ENCODE data around the gene RHEBL1.

RHEBL1 gene

DNA sequence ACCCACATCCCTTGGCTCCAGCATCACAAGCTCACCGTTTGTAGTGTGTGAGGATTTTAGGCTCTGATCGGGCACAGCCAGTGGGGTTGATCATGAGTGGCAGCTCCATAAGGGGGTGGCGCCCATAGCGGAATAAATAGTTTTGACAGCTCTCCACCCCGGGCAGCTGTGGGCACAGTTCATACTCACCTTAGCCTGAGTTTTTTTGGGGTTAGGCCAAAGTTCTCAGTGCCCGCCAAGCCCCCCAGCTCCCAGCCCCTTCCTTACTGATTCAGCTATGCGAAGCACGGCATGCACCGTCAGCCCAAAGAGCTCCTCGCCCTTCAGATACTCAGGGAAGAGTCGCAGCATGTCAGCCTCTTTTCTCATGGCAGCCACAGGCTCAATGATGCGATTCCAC, 45.2 kb downstream of the RHEBL1 start:
- Histone ChIP-seq H3K27me3 (replicated peaks; ENCODE audit: insufficient read depth, low read length) (no peaks in the 10 kb centered on the region), H3K27ac (ENCODE audit: low read length) (no peak overlapping the region), H3K9ac (ENCODE audit: low read length) (no peak overlapping the region), H3K4me3 (ENCODE audit: low read length) (no peak overlapping the region), H3K4me2 (ENCODE audit: low read depth, low read length) (no peak overlapping the region), H4K20me1 (ENCODE audit: insufficient read depth, low read length) (no peaks in the 10 kb centered on the region), H3K9me3 (replicated peaks; ENCODE audit: insufficient read depth, low read length) (no peaks in the 10 kb centered on the region), H2AFZ (ENCODE audit: low read length) (no peak overlapping the region), H3K36me3 (replicated peaks; ENCODE audit: insufficient read depth, low read length) (no peaks in the 10 kb centered on the region; the same call in 1 of the 2 replicates), H3K79me2 (ENCODE audit: low read length) (no peaks in the 10 kb centered on the region), H3K9me2 (replicated peaks; ENCODE audit: insufficient read depth, low read length) (no peaks in the 10 kb centered on the region), H3F3A (ENCODE audit: insufficient read depth, low read length) (peaks cover 5% of the 10 kb centered on the region; the same call in 1 of the 2 replicates), H3K4me1 (ENCODE audit: low read length) (0 out of 2 replicates have a peak, but pooled peaks cover 1% of the 10 kb centered on the region)
- TF ChIP-seq, protein P1, sequence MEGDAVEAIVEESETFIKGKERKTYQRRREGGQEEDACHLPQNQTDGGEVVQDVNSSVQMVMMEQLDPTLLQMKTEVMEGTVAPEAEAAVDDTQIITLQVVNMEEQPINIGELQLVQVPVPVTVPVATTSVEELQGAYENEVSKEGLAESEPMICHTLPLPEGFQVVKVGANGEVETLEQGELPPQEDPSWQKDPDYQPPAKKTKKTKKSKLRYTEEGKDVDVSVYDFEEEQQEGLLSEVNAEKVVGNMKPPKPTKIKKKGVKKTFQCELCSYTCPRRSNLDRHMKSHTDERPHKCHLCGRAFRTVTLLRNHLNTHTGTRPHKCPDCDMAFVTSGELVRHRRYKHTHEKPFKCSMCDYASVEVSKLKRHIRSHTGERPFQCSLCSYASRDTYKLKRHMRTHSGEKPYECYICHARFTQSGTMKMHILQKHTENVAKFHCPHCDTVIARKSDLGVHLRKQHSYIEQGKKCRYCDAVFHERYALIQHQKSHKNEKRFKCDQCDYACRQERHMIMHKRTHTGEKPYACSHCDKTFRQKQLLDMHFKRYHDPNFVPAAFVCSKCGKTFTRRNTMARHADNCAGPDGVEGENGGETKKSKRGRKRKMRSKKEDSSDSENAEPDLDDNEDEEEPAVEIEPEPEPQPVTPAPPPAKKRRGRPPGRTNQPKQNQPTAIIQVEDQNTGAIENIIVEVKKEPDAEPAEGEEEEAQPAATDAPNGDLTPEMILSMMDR (IDR thresholded peaks at IDR 0.05; ENCODE audit: low read length), result no peak
- TF ChIP-seq EZH2phosphoT487 (IDR thresholded peaks at IDR 0.05; ENCODE audit: low read length) (no peak), EZH2 (optimal IDR thresholded peaks at IDR 0.05; ENCODE audit: low read depth, low read length) (no peak)
- no peak for DNase-seq

DNA sequence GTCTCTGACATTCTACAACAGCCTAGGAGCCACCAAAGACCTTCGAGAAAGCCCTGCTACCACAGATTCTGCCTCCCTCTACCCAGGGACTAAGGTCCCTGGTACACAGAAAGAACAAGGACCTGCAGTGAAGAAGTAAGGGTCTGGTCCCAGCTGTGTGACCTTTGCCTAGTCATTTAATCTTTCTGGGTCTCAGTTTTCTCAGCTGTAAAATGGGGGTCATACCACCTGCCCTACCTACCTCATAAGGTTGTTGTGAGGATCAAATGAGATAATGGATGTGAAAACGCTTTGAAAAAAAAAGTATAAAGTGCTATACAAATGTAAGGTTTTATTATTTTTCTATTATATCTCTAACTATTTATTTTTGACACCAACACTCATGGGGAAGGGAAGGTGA, 46.0 kb downstream of the RHEBL1 start:
- no peak overlapping the region for H3K4me3 ChIP-seq (ENCODE audit: low read length)
- no peaks in the 10 kb centered on the region for H3K27me3 ChIP-seq (replicated peaks; ENCODE audit: insufficient read depth, low read length)
- DNase-seq, result no peak
- H3K4me2 ChIP-seq (ENCODE audit: low read depth, low read length), result no peak overlapping the region
- no peaks in the 10 kb centered on the region for H4K20me1 ChIP-seq (ENCODE audit: insufficient read depth, low read length)
- TF ChIP-seq, protein P1 (IDR thresholded peaks at IDR 0.05; ENCODE audit: low read length), result no peak
- TF ChIP-seq EZH2phosphoT487 (IDR thresholded peaks at IDR 0.05; ENCODE audit: low read length), result no peak
- no peak for TF ChIP-seq EZH2 (optimal IDR thresholded peaks at IDR 0.05; ENCODE audit: low read depth, low read length)
- H3K9me2 ChIP-seq (replicated peaks; ENCODE audit: insufficient read depth, low read length), result no peaks in the 10 kb centered on the region
- no peak overlapping the region for H3K9ac ChIP-seq (ENCODE audit: low read length)
- no peak overlapping the region for H3K27ac ChIP-seq (ENCODE audit: low read length)
- H3K9me3 ChIP-seq (replicated peaks; ENCODE audit: insufficient read depth, low read length), result no peaks in the 10 kb centered on the region
- peaks cover 6% of the 10 kb centered on the region; the same call in 1 of the 2 replicates for H3F3A ChIP-seq (ENCODE audit: insufficient read depth, low read length)
- H3K36me3 ChIP-seq (replicated peaks; ENCODE audit: insufficient read depth, low read length), result no peaks in the 10 kb centered on the region; the same call in 1 of the 2 replicates
- H3K79me2 ChIP-seq (ENCODE audit: low read length), result no peaks in the 10 kb centered on the region
- H3K4me1 ChIP-seq (ENCODE audit: low read length), result 0 out of 2 replicates have a peak, but pooled peaks cover 3% of the 10 kb centered on the region
- no peak overlapping the region for H2AFZ ChIP-seq (ENCODE audit: low read length)

DNA sequence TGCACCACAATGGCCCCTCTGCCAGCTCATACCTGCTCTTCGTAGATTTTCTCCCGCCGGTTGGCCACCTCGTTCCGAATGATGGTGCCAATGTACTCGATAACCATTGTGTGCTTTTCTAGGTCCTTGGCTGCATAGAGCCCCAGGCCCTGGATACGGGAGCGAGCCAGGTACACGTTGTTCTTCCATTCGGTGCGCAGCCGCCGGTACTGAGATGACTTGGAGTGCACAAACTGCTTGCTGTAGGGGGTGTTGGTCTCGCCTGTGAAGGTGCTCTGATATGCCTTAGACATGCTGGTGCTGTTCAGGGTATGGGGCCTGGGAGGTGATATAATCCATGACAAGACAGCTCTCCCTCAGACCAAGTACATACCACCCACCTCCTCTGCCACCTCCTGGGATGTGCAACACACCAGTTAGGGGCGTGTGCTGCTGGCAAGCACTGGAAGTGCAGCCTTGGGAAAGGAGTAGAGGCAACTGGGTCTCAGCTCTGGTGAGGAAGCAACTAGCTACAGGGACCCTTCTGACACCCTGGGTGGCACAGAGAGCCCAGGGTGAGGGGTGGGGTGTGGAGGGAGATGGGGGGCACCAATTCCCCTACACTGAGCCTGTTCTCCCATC, 47.1 kb downstream of the RHEBL1 start:
- H3K27ac ChIP-seq (ENCODE audit: low read length), result no peak overlapping the region
- no peaks in the 10 kb centered on the region for H4K20me1 ChIP-seq (ENCODE audit: insufficient read depth, low read length)
- H2AFZ ChIP-seq (ENCODE audit: low read length), result no peak overlapping the region
- no peaks in the 10 kb centered on the region; the same call in 1 of the 2 replicates for H3K36me3 ChIP-seq (replicated peaks; ENCODE audit: insufficient read depth, low read length)
- H3K9ac ChIP-seq (ENCODE audit: low read length), result no peak overlapping the region
- H3K79me2 ChIP-seq (ENCODE audit: low read length), result peaks cover 4% of the 10 kb centered on the region
- no peak for DNase-seq
- H3K9me3 ChIP-seq (replicated peaks; ENCODE audit: insufficient read depth, low read length), result no peaks in the 10 kb centered on the region
- H3F3A ChIP-seq (ENCODE audit: insufficient read depth, low read length), result peaks cover 14% of the 10 kb centered on the region
- H3K27me3 ChIP-seq (replicated peaks; ENCODE audit: insufficient read depth, low read length), result no peaks in the 10 kb centered on the region
- TF ChIP-seq, protein P1 (IDR thresholded peaks at IDR 0.05; ENCODE audit: low read length), result no peak
- no peak for TF ChIP-seq EZH2phosphoT487 (IDR thresholded peaks at IDR 0.05; ENCODE audit: low read length)
- no peak for TF ChIP-seq EZH2 (optimal IDR thresholded peaks at IDR 0.05; ENCODE audit: low read depth, low read length)
- H3K4me2 ChIP-seq (ENCODE audit: low read depth, low read length), result no peak overlapping the region
- no peak overlapping the region for H3K4me3 ChIP-seq (ENCODE audit: low read length)
- H3K4me1 ChIP-seq (ENCODE audit: low read length), result 0 out of 2 replicates have a peak, but pooled peaks cover 3% of the 10 kb centered on the region
- no peaks in the 10 kb centered on the region for H3K9me2 ChIP-seq (replicated peaks; ENCODE audit: insufficient read depth, low read length)
